K562 (cell line): ENCODE data around the gene GCDH. TPM values are rescaled to one million over a fixed set of nuclear protein-coding genes. Genes with fewer than 3 reads are reported as not detected.

Experiments used
- EGR1 ChIP-seq: fragments of 450-650 bp; conservative IDR thresholded peaks from 2 replicates; pipeline ENCODE4 v1.6.1; 2017; ENCODE audit warnings: mild to moderate bottlenecking
- MECOM ChIP-seq: fragments of 250-450 bp; sonication (Bioruptor Pico); IDR thresholded peaks from 2 replicates; pipeline ENCODE4 v1.8.0; 2022; ENCODE audit warnings: inconsistent platforms
- NCOA6 ChIP-seq: fragments of 450-650 bp; IDR thresholded peaks from 2 replicates; pipeline ENCODE4 v1.6.1; 2017; ENCODE audit warnings: mild to moderate bottlenecking
- SMARCC2 ChIP-seq: fragments of 450-650 bp; IDR thresholded peaks from 2 replicates; pipeline ENCODE4 v1.6.1; 2017; ENCODE audit warnings: antibody characterized with exemption, moderate library complexity, mild to moderate bottlenecking, low read depth
- SOX6 ChIP-seq: fragments of 450-650 bp; IDR thresholded peaks from 2 replicates; pipeline ENCODE4 v1.6.1; 2014; ENCODE audit warnings: mild to moderate bottlenecking
- THRA ChIP-seq: fragments of 450-650 bp; IDR thresholded peaks from 2 replicates; pipeline ENCODE4 v1.6.1; 2017; ENCODE audit warnings: mild to moderate bottlenecking, moderate library complexity
- TOE1 ChIP-seq, 2 experiments: fragments of 450-650 bp in 1 of 2; sonication (generic) in 1 of 2; formaldehyde crosslinking in 1 of 2; IDR thresholded peaks; 2 replicates each; pipeline versions ENCODE4 v1.7.1 to v1.8.0; 2016 to 2022; ENCODE audit warnings: borderline replicate concordance in 2 of 2, mild to moderate bottlenecking in 2 of 2, antibody characterized with exemption in 1 of 2, inconsistent platforms in 1 of 2, low read depth in 1 of 2, missing genetic modification reagents in 1 of 2, moderate library complexity in 1 of 2
- ZNF124 ChIP-seq: sonication (generic); formaldehyde crosslinking; IDR thresholded peaks from 2 replicates; pipeline ENCODE4 v1.8.1; 2022; ENCODE audit warnings: missing genetic modification reagents
- ZNF253 ChIP-seq: fragments of 250-450 bp; sonication (Bioruptor Pico); conservative IDR thresholded peaks from 2 replicates; pipeline ENCODE4 v1.6.1; 2021; ENCODE audit warnings: mild to moderate bottlenecking
- polyA plus RNA-seq, 8 experiments: library from polyadenylated mRNA; depleted of rRNA in 4 of 8; stranded (reverse) in 5 of 8; unstranded in 3 of 8; fragments of >200 nt; fragmentation: Nextera tagmentation in 2 of 8; fragmentation: Illumina TruSeq in 1 of 8; extraction: Ambion mirVana in 2 of 8; extraction: Trizol in 1 of 8; gene quantifications; 2 replicates each; pipeline versions ENCODE4 v1.2.1 to v1.2.3, GENCODE V29; 2011 to 2014; ENCODE audit warnings: inconsistent platforms in 1 of 8, missing spikeins in 1 of 8
- total RNA-seq, 7 experiments: library from RNA; depleted of rRNA in 6 of 7; stranded (reverse); fragments of >200 nt in 6 of 7; fragmentation: Illumina TruSeq in 2 of 7; extraction: Trizol in 2 of 7; gene quantifications; 2 replicates each; pipeline versions ENCODE4 v1.2.1 to v1.2.3, GENCODE V29; 2011 to 2021; ENCODE audit warnings: low replicate concordance in 1 of 7
- TF ChIP-seq, protein P1 (sequence below), 2 experiments: fragments of 200-800 bp in 1 of 2; sonication (Bioruptor generic) in 1 of 2; sonication (generic) in 1 of 2; formaldehyde crosslinking in 1 of 2; IDR thresholded peaks in 1 of 2; conservative IDR thresholded peaks in 1 of 2; 2 replicates each; pipeline versions ENCODE4 v1.5.0 to v1.6.1; 2016 to 2020; ENCODE audit warnings: missing compliant biosample characterization in 1 of 2, missing genetic modification characterization in 1 of 2, missing genetic modification reagents in 1 of 2
- TF ChIP-seq, protein P2 (sequence below), 2 experiments: IDR thresholded peaks; 2 replicates each; pipeline ENCODE4 v1.6.1; 2011; ENCODE audit warnings: borderline replicate concordance in 1 of 2, control low read depth in 1 of 2, low read depth in 1 of 2, low read length in 1 of 2, mild to moderate bottlenecking in 1 of 2, mixed read lengths in 1 of 2, moderate library complexity in 1 of 2; ENCODE audit not compliant: insufficient read depth in 1 of 2, insufficient read length in 1 of 2, poor library complexity in 1 of 2, severe bottlenecking in 1 of 2; ENCODE audit errors: extremely low read depth in 1 of 2

Gene GCDH
- total and polyA plus RNA-seq, 9 of the 15 experiments (the other 6 are each of a cell fraction or from before 2014, with no cell fraction given), result 2.9 to 50.8 (median 19.1) TPM

GRCh38 chr19:12937927-12938778, 47.2 kb downstream of the GCDH start, which contains the start of gene CALR (continued):
- TF ChIP-seq NCOA6 (no peak), TOE1 (IDR thresholded peaks at IDR 0.05; ENCODE audit: borderline replicate concordance) (peak; percentile 99), TOE1 (CRISPR knock-in tag; IDR thresholded peaks at IDR 0.05; ENCODE audit: borderline replicate concordance, low read depth) (no peak), MECOM (CRISPR knock-in tag) (0 out of 2 replicates have a peak, but pooled peaks have one; percentile 18), EGR1 (peak; percentile 82), SMARCC2 (no peak), ZNF253 (CRISPR knock-in tag) (no peak), ZNF124 (no peak), SOX6 (no peak; the same call in 1 of the 2 replicates), THRA (no peak)
- TF ChIP-seq, protein P1, sequence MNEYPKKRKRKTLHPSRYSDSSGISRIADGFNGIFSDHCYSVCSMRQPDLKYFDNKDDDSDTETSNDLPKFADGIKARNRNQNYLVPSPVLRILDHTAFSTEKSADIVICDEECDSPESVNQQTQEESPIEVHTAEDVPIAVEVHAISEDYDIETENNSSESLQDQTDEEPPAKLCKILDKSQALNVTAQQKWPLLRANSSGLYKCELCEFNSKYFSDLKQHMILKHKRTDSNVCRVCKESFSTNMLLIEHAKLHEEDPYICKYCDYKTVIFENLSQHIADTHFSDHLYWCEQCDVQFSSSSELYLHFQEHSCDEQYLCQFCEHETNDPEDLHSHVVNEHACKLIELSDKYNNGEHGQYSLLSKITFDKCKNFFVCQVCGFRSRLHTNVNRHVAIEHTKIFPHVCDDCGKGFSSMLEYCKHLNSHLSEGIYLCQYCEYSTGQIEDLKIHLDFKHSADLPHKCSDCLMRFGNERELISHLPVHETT (CRISPR knock-in tag; conservative IDR thresholded peaks at IDR 0.05 in 1 of 2, IDR thresholded peaks at IDR 0.05 in 1 of 2), result peak in 1 of 2 experiments; percentile 57; a peak in 1 of 4 replicates
- TF ChIP-seq, protein P2, sequence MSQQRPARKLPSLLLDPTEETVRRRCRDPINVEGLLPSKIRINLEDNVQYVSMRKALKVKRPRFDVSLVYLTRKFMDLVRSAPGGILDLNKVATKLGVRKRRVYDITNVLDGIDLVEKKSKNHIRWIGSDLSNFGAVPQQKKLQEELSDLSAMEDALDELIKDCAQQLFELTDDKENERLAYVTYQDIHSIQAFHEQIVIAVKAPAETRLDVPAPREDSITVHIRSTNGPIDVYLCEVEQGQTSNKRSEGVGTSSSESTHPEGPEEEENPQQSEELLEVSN (IDR thresholded peaks at IDR 0.05; ENCODE audit: borderline replicate concordance in 1 of 2, extremely low read depth in 1 of 2, insufficient read depth in 1 of 2, insufficient read length in 1 of 2, low read depth in 1 of 2, low read length in 1 of 2, poor library complexity in 1 of 2, severe bottlenecking in 1 of 2), result peak; percentile 93 to 95
